ENCODE data around the gene GNAI3. TPM values are rescaled to one million over a fixed set of nuclear protein-coding genes. Genes with fewer than 3 reads are reported as not detected.

Gene GNAI3
- total RNA-seq, 1 donor from 2014 or later: 2.8 TPM

- H3K4me1 ChIP-seq: peaks cover 0 to 4% of the 10 kb centered on the region in 2 donors
- peak overlapping the region; percentile 45 to 64 for H3K27ac ChIP-seq
- H3K9me3 ChIP-seq: no peaks in the 10 kb centered on the region
- H3K27me3 ChIP-seq: no peaks in the 10 kb centered on the region
- intact Hi-C loops (cut with DNase I): loop anchor here (1.0 to 5.0 kb wide), 4 partner anchors 38 to 255 kb away; partner anchors contain the start of genes CYB561D1, PSMA5 and SYPL2
- H3K36me3 ChIP-seq: no peaks in the 10 kb centered on the region
- TF ChIP-seq CTCF (IDR thresholded peaks at IDR 0.05): peak; percentile 95 to 98 (median 97)
- peak overlapping the region; percentile 11 to 44 for H3K4me3 ChIP-seq
- DNase-seq (ENCODE audit: low spot score in 2 of 2): peak; percentile 48 to 91
Observed at GRCh38 chr1:109532365-109533136, 15.9 kb upstream of the GNAI3 start.

GRCh38 chr1:109534307-109534858, 14.0 kb upstream of the GNAI3 start:
- no peaks in the 10 kb centered on the region for H3K9me3 ChIP-seq
- H3K4me1 ChIP-seq: peaks cover 0 to 4% of the 10 kb centered on the region in 2 donors
- no peak overlapping the region for H3K27ac ChIP-seq
- intact Hi-C loops (cut with DNase I): loop anchor here (5.0 kb wide), 1 partner anchor 257 kb away; no protein-coding TSS in a partner anchor
- H3K27me3 ChIP-seq: no peaks in the 10 kb centered on the region
- no peak overlapping the region for H3K4me3 ChIP-seq
- no peak for DNase-seq (ENCODE audit: low spot score in 2 of 2)
- no peak for TF ChIP-seq CTCF (IDR thresholded peaks at IDR 0.05)
- no peaks in the 10 kb centered on the region for H3K36me3 ChIP-seq

GRCh38 chr1:109535481-109535880, 12.9 kb upstream of the GNAI3 start:
- no peak for TF ChIP-seq CTCF (IDR thresholded peaks at IDR 0.05)
- H3K4me1 ChIP-seq: peaks cover 0 to 4% of the 10 kb centered on the region in 2 donors
- H3K36me3 ChIP-seq: no peaks in the 10 kb centered on the region
- no peak overlapping the region for H3K4me3 ChIP-seq
- DNase-seq (ENCODE audit: low spot score in 2 of 2): no peak
- intact Hi-C loops (cut with DNase I): no loop called here
- no peaks in the 10 kb centered on the region for H3K27me3 ChIP-seq
- peak overlapping the region; percentile 29 to 49 for H3K27ac ChIP-seq
- H3K9me3 ChIP-seq: no peaks in the 10 kb centered on the region

- DNase-seq (ENCODE audit: low spot score in 2 of 2): no peak
- H3K9me3 ChIP-seq: no peaks in the 10 kb centered on the region
- no peak overlapping the region for H3K4me3 ChIP-seq
- intact Hi-C loops (cut with DNase I): no loop called here
- no peaks in the 10 kb centered on the region for H3K36me3 ChIP-seq
- H3K27me3 ChIP-seq: no peaks in the 10 kb centered on the region
- H3K4me1 ChIP-seq: peaks cover 0 to 4% of the 10 kb centered on the region in 2 donors
- peak overlapping the region; percentile 29 to 49 for H3K27ac ChIP-seq
- no peak for TF ChIP-seq CTCF (IDR thresholded peaks at IDR 0.05)
Observed at GRCh38 chr1:109535971-109536491, 12.4 kb upstream of the GNAI3 start.

- Histone ChIP-seq H3K9me3 (no peaks in the 10 kb centered on the region), H3K36me3 (no peaks in the 10 kb centered on the region), H3K4me1 (peaks cover 0 to 2% of the 10 kb centered on the region in 2 donors), H3K27ac (no peak overlapping the region), H3K4me3 (no peak overlapping the region), H3K27me3 (no peaks in the 10 kb centered on the region)
- no peak for DNase-seq (ENCODE audit: low spot score in 2 of 2)
- intact Hi-C loops (cut with DNase I): no loop called here
- no peak for TF ChIP-seq CTCF (IDR thresholded peaks at IDR 0.05)
Observed at GRCh38 chr1:109537450-109538178, 10.8 kb upstream of the GNAI3 start.

Data from ascending aorta (tissue), 2 donors.